GM19468 (cell line): Measurements from ENCODE around the gene HAVCR1.
"Not testable (repeated sequence)": the region's sequence is repeated elsewhere in the genome, so short reads cannot be mapped to it uniquely, and the experiment has no call there.

Experiments used
- ATAC-seq: cut with Tn5 transposase; IDR thresholded peaks from one replicate; pipeline ENCODE4 v1.9.1; 2021; ENCODE audit warnings: mild to moderate bottlenecking, moderate library complexity, moderate number of reproducible peaks; ENCODE audit not compliant: unreplicated experiment; ENCODE audit errors: extremely low read depth

Gene HAVCR1

GRCh38 chr5:157014143-157014542 lies 44.8 kb downstream of the HAVCR1 start:
- ATAC-seq: not testable (repeated sequence)

GRCh38 chr5:157006262-157006661 lies 52.7 kb downstream of the HAVCR1 start:
- ATAC-seq: no peak

- ATAC-seq: no peak
Observed at GRCh38 chr5:157004893-157005551, 53.9 kb downstream of the HAVCR1 start.

- ATAC-seq: no peak
Observed at GRCh38 chr5:156991714-156992113, 67.2 kb downstream of the HAVCR1 start.

DNA sequence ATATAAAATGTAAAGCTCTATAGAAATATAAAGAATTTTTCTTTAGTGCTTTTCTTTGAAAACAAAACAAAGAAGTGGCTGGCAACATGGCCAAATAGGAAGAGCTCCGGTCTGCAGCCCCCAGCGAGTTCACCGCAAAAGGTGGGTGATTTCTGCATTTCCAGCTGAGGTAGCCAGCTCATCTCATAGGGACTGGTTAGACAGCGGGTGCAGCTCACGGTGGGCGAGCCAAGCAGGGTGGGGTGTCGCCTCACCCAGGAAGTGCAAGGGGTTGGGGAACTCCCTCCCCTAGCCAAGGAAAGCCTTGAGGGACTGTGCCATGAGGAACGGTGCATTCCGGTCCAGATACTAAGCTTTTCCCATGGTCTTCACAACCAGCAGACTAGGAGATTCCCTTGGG lies 74.9 kb downstream of the HAVCR1 start:
- ATAC-seq: no peak

- no peak for ATAC-seq
Observed at GRCh38 chr5:156981481-156981880, 77.4 kb downstream of the HAVCR1 start.
